Measurements from ENCODE around the gene PCCA.

Gene PCCA

DNA sequence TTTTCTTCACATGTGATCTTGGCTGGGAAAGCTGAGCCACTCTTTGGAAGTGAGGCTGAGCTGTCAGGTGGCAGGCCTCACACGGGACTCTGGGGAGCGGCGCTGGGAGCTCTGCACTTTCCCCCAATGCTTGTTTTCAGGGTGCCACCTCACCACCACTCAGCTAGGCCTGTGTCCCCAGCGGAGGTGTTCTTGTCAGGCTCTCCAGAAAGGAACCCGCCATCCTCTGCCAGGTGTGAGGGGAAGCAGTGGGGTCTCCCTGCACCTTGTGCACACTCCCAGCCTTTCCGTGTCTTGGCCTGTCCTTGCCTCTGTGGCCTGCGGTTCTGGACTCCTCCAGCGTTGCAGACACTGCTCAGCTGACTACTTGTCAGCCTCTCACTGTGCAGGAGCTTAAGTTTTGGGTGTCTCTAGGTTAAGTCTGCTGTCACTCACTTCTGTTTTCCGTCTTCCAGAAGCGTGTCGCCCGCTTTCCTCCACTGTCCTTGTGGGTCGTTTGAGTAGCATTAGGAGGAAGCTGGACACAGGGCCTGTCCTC lies 447.8 kb downstream of the PCCA start:
- H3K36me3 ChIP-seq (ENCODE audit: insufficient read depth, low read length) = no peaks in the 10 kb centered on the region
- H3K27ac ChIP-seq (ENCODE audit: low read length) = no peak overlapping the region
- TF ChIP-seq CTCF (IDR thresholded peaks at IDR 0.05; ENCODE audit: borderline replicate concordance, extremely low read depth, low read length, poor library complexity, severe bottlenecking) (no peak), EZH2 (IDR thresholded peaks at IDR 0.05; ENCODE audit: borderline replicate concordance, low read depth, low read length, severe bottlenecking) (no peak)
- no peak overlapping the region for H3K9ac ChIP-seq (ENCODE audit: low read depth, low read length)
- H4K20me1 ChIP-seq (ENCODE audit: insufficient read depth, low read length) = no peaks in the 10 kb centered on the region
- no peaks in the 10 kb centered on the region for H3K79me2 ChIP-seq (ENCODE audit: insufficient read depth, low read length)
- H3K4me1 ChIP-seq (ENCODE audit: insufficient read depth, low read length) = no peaks in the 10 kb centered on the region
- H2AFZ ChIP-seq (ENCODE audit: low read depth, low read length) = no peak overlapping the region
- H3K9me3 ChIP-seq (ENCODE audit: insufficient read depth, low read length, severe bottlenecking) = no peaks in the 10 kb centered on the region
- no peaks in the 10 kb centered on the region for H3K27me3 ChIP-seq (ENCODE audit: insufficient read depth, low read length, poor library complexity)
- ATAC-seq (ENCODE audit: insufficient read depth, low read depth) = no peak
- H3K4me2 ChIP-seq (ENCODE audit: insufficient read depth, low read length) = no peak overlapping the region
- H3K4me3 ChIP-seq (ENCODE audit: low read depth in 1 of 2, low read length in 2 of 2) = no peak overlapping the region
- no peak for DNase-seq

DNA sequence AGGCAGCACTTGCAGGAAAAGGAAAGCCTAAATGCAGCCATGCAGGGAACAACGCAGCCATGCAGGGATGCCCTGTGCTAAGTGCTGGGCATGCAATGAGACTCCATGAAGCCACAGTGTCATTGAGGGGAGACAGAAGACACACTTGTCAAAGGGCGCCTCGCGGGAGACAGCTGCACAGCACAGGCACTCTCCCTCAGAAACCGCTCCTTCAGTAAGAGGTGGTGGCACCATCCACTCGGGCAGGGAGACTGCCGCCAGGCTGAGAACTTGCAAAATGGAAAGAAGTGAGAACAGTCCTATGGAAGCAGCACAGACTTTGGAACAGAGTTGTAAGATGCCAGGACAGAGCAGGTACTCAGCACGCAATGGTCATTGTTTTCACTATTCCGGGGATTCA lies 448.6 kb downstream of the PCCA start:
- Histone ChIP-seq H4K20me1 (ENCODE audit: insufficient read depth, low read length) (no peaks in the 10 kb centered on the region), H3K4me1 (ENCODE audit: insufficient read depth, low read length) (no peaks in the 10 kb centered on the region), H3K79me2 (ENCODE audit: insufficient read depth, low read length) (no peaks in the 10 kb centered on the region), H3K9ac (ENCODE audit: low read depth, low read length) (no peak overlapping the region), H3K27ac (ENCODE audit: low read length) (no peak overlapping the region), H3K4me3 (ENCODE audit: low read depth in 1 of 2, low read length in 2 of 2) (no peak overlapping the region), H3K36me3 (ENCODE audit: insufficient read depth, low read length) (no peaks in the 10 kb centered on the region), H3K27me3 (ENCODE audit: insufficient read depth, low read length, poor library complexity) (no peaks in the 10 kb centered on the region), H3K4me2 (ENCODE audit: insufficient read depth, low read length) (no peak overlapping the region), H3K9me3 (ENCODE audit: insufficient read depth, low read length, severe bottlenecking) (no peaks in the 10 kb centered on the region), H2AFZ (ENCODE audit: low read depth, low read length) (no peak overlapping the region)
- ATAC-seq (ENCODE audit: insufficient read depth, low read depth) (no peak), DNase-seq (no peak)
- TF ChIP-seq EZH2 (IDR thresholded peaks at IDR 0.05; ENCODE audit: borderline replicate concordance, low read depth, low read length, severe bottlenecking) (no peak), CTCF (IDR thresholded peaks at IDR 0.05; ENCODE audit: borderline replicate concordance, extremely low read depth, low read length, poor library complexity, severe bottlenecking) (no peak)

GRCh38 chr13:100537951-100538462 lies 449.1 kb downstream of the PCCA start:
- H2AFZ ChIP-seq (ENCODE audit: low read depth, low read length) = no peak overlapping the region
- no peak overlapping the region for H3K27ac ChIP-seq (ENCODE audit: low read length)
- H3K79me2 ChIP-seq (ENCODE audit: insufficient read depth, low read length) = no peaks in the 10 kb centered on the region
- H3K9me3 ChIP-seq (ENCODE audit: insufficient read depth, low read length, severe bottlenecking) = no peaks in the 10 kb centered on the region
- no peak for ATAC-seq (ENCODE audit: insufficient read depth, low read depth)
- no peak overlapping the region for H3K9ac ChIP-seq (ENCODE audit: low read depth, low read length)
- no peaks in the 10 kb centered on the region for H3K27me3 ChIP-seq (ENCODE audit: insufficient read depth, low read length, poor library complexity)
- DNase-seq = no peak
- TF ChIP-seq CTCF (IDR thresholded peaks at IDR 0.05; ENCODE audit: borderline replicate concordance, extremely low read depth, low read length, poor library complexity, severe bottlenecking) (no peak), EZH2 (IDR thresholded peaks at IDR 0.05; ENCODE audit: borderline replicate concordance, low read depth, low read length, severe bottlenecking) (no peak)
- H3K4me3 ChIP-seq (ENCODE audit: low read depth in 1 of 2, low read length in 2 of 2) = no peak overlapping the region
- H3K4me1 ChIP-seq (ENCODE audit: insufficient read depth, low read length) = no peaks in the 10 kb centered on the region
- H3K4me2 ChIP-seq (ENCODE audit: insufficient read depth, low read length) = no peak overlapping the region
- H4K20me1 ChIP-seq (ENCODE audit: insufficient read depth, low read length) = no peaks in the 10 kb centered on the region
- H3K36me3 ChIP-seq (ENCODE audit: insufficient read depth, low read length) = no peaks in the 10 kb centered on the region

Measured in DND-41 (cell line).